HTR-8/SVneo (cell line): ENCODE measurements around the gene SLC5A11.

Source experiments
- DNase-seq: peaks from one replicate; pipeline ENCODE4 v3.0.0; 2011; ENCODE audit warnings: low spot score, mixed read lengths; ENCODE audit not compliant: insufficient read length
- FAIRE-seq: peaks from 2 replicates; lab custom pipeline; 2011; peaks lifted over from hg19 to GRCh38; lab: Jason Lieb, UNC

Gene SLC5A11

GRCh38 chr16:24955975-24956731, 110.4 kb downstream of the SLC5A11 start:
- no peak for FAIRE-seq
- no peak for DNase-seq

DNA sequence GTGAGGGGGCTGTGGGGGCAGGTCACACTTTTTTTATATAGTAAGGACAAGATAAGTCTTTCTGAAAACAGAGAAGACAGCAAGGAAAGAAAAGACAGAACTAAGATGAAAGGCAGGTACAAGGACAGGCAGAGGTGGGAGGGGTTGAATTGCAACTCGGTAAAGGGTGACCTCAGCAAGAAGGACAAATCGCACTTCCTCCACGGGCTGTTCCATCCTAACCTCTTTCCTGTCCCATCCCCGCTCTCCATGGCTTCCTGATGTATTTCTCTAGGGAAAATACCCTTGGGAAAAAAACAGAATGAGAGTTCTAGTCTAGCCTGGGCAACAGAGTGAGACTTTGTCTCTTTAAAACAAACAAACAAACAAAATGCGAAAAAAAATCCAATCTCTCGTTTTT, 112.1 kb downstream of the SLC5A11 start:
- DNase-seq (no peak), FAIRE-seq (no peak)
